Colonic mucosa (tissue), 4 donors: ENCODE measurements around the gene CLCN4. TPM values are rescaled to one million over a fixed set of nuclear protein-coding genes. Genes with fewer than 3 reads are reported as not detected.

Source experiments
- DNase-seq: peaks from one replicate; pipeline ENCODE4 v3.0.0-alpha.2; 2020
- H3K27ac ChIP-seq: fragments of 200-600 bp; one replicate; pipeline ENCODE4 v1.8.0; 2021
- H3K27me3 ChIP-seq: fragments of 200-600 bp; one replicate; pipeline ENCODE4 v1.8.0; 2021
- H3K36me3 ChIP-seq: fragments of 200-600 bp; one replicate; pipeline ENCODE4 v1.8.0; 2021
- H3K4me1 ChIP-seq: fragments of 200-600 bp; one replicate; pipeline ENCODE4 v1.8.0; 2021; ENCODE audit warnings: mild to moderate bottlenecking
- H3K4me3 ChIP-seq: fragments of 200-600 bp; one replicate; pipeline ENCODE4 v1.8.0; 2021
- H3K9ac ChIP-seq, 2 donors: one replicate each; pipeline ENCODE4 v1.7.0; 2013; ENCODE audit warnings: control low read depth in 2 of 2, low read depth in 2 of 2, low read length in 2 of 2
- H3K9me3 ChIP-seq: fragments of 200-600 bp; one replicate; pipeline ENCODE4 v1.8.0; 2021
- intact Hi-C: fragments of 100-400 bp; cut with DNase I; formaldehyde crosslinking; loops from one replicate; pipeline ENCODE4 v1.14.1; 2022
- total RNA-seq, 2 donors: library from RNA; stranded (reverse); fragmentation: NEBNext Ultra II Directional in 1 of 2; extraction: Animal tissue kit (Norgen Biotek cat#: 25700) in 1 of 2; gene quantifications; one replicate each; pipeline ENCODE4 v1.2.1, GENCODE V29; 2021
- TF ChIP-seq, protein P1 (sequence below): fragments of 200-600 bp; IDR thresholded peaks from one replicate; pipeline ENCODE4 v1.8.0; 2022; ENCODE audit warnings: antibody characterized with exemption, mild to moderate bottlenecking
- donor health status: healthy.
- donor health status: DM: no; HTN: no; CAD: no.
- donor health status: DM: no; HTN: no; CAD: no.

CLCN4 gene
- total RNA-seq, 2 donors from 2014 or later: 0.62 to 1.2 TPM

DNA sequence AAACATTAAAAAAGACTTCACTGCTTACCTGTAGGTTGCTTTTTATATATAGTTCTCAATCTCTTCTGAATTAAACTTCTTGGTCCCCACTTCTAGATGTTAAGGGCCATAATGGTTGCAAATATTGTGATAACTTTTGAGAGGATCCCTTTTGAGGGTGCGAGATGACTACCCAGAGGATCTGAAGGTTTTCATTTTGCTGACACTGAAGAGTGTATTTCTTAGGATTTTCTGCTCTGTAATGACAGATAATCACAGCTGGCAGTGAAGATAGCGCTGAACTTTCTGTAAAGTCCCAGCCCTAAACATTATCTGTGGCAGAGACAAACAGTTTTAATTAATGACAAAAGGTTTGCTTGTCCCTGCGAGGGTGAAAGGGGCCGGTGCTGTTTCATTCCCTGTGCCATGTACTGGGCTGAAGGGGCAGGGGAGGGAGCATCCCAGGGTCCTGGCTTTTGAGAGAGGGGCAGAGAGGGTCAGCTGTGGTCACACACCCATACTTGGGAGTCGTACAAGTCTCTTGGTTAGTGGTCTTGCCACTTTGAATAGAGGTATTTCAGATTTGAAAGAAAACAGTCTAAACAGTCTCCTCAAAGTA lies 22.2 kb downstream of the CLCN4 start:
- TF ChIP-seq, protein P1, sequence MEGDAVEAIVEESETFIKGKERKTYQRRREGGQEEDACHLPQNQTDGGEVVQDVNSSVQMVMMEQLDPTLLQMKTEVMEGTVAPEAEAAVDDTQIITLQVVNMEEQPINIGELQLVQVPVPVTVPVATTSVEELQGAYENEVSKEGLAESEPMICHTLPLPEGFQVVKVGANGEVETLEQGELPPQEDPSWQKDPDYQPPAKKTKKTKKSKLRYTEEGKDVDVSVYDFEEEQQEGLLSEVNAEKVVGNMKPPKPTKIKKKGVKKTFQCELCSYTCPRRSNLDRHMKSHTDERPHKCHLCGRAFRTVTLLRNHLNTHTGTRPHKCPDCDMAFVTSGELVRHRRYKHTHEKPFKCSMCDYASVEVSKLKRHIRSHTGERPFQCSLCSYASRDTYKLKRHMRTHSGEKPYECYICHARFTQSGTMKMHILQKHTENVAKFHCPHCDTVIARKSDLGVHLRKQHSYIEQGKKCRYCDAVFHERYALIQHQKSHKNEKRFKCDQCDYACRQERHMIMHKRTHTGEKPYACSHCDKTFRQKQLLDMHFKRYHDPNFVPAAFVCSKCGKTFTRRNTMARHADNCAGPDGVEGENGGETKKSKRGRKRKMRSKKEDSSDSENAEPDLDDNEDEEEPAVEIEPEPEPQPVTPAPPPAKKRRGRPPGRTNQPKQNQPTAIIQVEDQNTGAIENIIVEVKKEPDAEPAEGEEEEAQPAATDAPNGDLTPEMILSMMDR: no peak
- intact Hi-C loops: no loop called here
- Histone ChIP-seq H3K9me3 (no peaks in the 10 kb centered on the region), H3K4me1 (no peaks in the 10 kb centered on the region), H3K4me3 (no peak overlapping the region), H3K27ac (no peak overlapping the region), H3K36me3 (no peaks in the 10 kb centered on the region), H3K27me3 (no peaks in the 10 kb centered on the region), H3K9ac (no peak overlapping the region)
- DNase-seq: no peak

DNA sequence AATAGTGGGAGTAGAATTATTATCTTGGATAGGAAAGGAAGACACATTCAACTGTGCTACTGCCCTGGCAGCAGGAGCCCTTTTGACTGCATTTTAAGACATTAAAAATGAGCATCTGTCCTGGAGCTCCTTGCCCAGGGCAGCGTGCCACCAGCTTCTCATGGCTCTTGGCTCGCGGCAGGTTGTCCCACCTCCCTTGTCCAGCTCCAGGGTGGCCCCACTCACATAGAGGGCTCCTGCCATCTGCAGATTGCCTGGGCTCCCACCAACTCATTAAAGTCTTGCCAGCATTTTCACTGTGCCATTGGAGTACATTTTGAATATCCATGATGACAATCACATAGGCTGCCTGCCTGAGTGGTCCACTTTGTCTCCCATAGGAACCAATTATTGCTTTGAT lies 27.0 kb downstream of the CLCN4 start:
- Histone ChIP-seq H3K36me3 (no peaks in the 10 kb centered on the region), H3K9me3 (no peaks in the 10 kb centered on the region), H3K4me1 (no peaks in the 10 kb centered on the region), H3K27ac (no peak overlapping the region), H3K9ac (no peak overlapping the region), H3K4me3 (no peak overlapping the region), H3K27me3 (no peaks in the 10 kb centered on the region)
- intact Hi-C loops: no loop called here
- TF ChIP-seq, protein P1: no peak
- no peak for DNase-seq

DNA sequence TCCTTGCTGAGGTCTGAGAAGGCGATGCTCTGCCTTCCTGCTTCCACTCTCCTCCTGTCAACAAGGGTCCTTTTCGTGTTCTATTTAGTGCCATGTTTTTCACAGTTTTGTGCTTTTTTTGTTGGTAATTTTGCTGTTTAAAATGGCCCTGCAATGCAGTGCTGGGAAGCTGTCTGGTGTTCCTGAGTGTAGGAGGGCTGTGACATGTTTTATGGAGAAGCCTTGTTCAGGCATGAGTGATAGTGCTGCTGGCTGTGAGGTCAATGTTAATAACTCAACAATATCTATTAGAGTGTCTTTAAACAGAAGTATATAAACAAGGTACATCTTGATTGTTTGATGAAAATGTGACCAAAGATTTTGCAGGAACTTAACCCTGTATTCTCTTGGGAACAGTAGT lies 27.6 kb downstream of the CLCN4 start:
- intact Hi-C loops: no loop called here
- Histone ChIP-seq H3K27ac (no peak overlapping the region), H3K9ac (no peak overlapping the region), H3K36me3 (no peaks in the 10 kb centered on the region), H3K27me3 (no peaks in the 10 kb centered on the region), H3K4me3 (no peak overlapping the region), H3K4me1 (no peaks in the 10 kb centered on the region), H3K9me3 (no peaks in the 10 kb centered on the region)
- no peak for DNase-seq
- TF ChIP-seq, protein P1: no peak

DNA sequence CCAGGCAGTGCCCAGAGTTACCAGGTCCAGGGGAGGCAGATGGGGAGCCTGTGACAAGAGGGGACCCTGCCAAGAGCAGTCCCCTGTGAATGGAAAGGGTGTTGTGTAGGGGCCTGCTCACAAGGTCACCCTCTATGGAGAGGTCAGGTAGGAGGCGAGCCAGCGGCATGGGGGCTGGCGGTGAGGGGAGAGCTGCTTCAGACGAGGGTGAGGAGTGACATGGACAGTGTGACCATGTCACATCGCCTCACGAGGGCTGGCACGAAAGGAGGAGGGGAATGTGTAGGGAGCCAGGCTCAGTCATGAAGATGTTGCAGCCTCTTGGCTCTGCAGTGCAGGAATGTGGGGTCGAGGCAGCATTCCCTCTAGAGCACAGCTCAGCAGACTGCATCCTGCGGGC lies 29.6 kb downstream of the CLCN4 start:
- H3K9me3 ChIP-seq: no peaks in the 10 kb centered on the region
- no peak for DNase-seq
- H3K27me3 ChIP-seq: no peaks in the 10 kb centered on the region
- TF ChIP-seq, protein P1: no peak
- H3K27ac ChIP-seq: no peak overlapping the region
- H3K9ac ChIP-seq: no peak overlapping the region
- H3K4me1 ChIP-seq: no peaks in the 10 kb centered on the region
- intact Hi-C loops: loop anchor here (5.0 kb wide), 1 partner anchor 951 kb away; no protein-coding TSS in a partner anchor
- H3K36me3 ChIP-seq: no peaks in the 10 kb centered on the region
- H3K4me3 ChIP-seq: no peak overlapping the region

DNA sequence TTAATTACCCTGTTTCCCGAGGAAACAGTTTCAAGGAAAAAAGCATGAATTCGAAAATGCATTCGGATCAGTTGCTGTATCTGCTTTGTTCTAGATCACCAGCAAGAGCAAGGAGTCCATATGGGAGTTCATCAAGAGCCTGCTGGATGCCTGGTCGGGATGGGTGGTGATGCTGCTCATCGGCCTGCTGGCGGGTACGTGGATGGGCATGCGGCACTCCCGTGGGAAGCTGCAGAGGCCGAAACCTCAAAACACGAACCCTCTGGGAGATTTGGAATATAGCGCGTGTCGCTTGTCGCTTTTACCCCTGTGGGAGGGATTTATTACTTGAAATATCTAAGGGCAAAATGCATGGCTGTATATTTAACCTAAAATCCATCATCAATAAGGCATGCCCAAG lies 30.6 kb downstream of the CLCN4 start:
- no peak for DNase-seq
- no peaks in the 10 kb centered on the region for H3K36me3 ChIP-seq
- TF ChIP-seq, protein P1: no peak
- H3K27me3 ChIP-seq: no peaks in the 10 kb centered on the region
- no peak overlapping the region for H3K27ac ChIP-seq
- intact Hi-C loops: loop anchor here (5.0 kb wide), 1 partner anchor 950 kb away; no protein-coding TSS in a partner anchor
- H3K4me3 ChIP-seq: no peak overlapping the region
- no peak overlapping the region for H3K9ac ChIP-seq
- H3K4me1 ChIP-seq: no peaks in the 10 kb centered on the region
- no peaks in the 10 kb centered on the region for H3K9me3 ChIP-seq
